Ishikawa (cell line): ENCODE data around the gene UBC.

Experiments
- CEBPB ChIP-seq: IDR thresholded peaks from 2 replicates; pipeline ENCODE4 v1.6.1; 2012
- CREB1 ChIP-seq: IDR thresholded peaks from 2 replicates; pipeline ENCODE4 v1.6.1; 2012; ENCODE audit warnings: low read depth
- EP300 ChIP-seq: IDR thresholded peaks from 2 replicates; pipeline ENCODE4 v1.6.1; 2012; ENCODE audit warnings: borderline replicate concordance
- NFIC ChIP-seq: IDR thresholded peaks from 2 replicates; pipeline ENCODE4 v1.6.1; 2012
- RAD21 ChIP-seq: IDR thresholded peaks from 2 replicates; pipeline ENCODE4 v1.6.1; 2012; ENCODE audit warnings: low read depth
- YY1 ChIP-seq: IDR thresholded peaks from 2 replicates; pipeline ENCODE4 v1.6.1; 2012; ENCODE audit warnings: low read depth

DNA sequence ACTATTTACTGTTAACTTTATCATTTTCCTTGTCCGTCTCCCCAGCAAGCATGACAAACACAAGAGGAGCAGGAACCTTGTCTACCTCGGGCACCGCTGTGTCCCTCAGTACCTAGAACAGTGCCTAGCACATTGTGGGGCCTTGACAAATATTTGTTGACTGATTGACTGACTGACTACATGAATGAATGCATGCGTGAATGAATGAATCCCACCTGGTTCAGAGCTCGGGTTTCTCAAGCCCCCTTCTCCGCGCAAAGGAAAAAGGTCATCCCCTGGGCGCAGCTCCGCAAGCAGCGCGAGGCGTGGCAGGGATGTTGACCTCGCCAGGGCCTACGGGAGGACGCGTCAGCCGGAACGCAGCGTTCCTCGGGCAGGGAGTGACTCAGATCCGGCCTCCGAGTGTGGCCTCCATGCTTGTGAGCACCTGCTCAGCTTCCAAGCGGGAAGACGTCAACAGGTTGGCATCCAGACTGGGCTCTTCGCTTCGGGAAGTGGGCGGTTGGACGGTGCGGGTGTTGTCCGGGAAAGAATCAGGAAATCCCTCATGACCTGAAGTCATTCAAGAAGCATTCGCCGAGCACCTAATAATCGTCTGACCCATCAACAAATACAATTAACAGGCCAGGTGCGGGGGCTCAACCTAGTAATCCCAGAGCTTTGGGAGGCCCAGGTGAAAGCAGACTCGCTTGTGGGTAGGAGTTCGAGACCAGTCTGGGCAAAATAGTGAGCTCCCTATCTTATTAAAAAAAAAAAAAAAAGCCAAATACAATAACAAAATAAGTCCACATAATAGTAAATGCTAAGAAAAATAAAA, 13.9 kb upstream of the UBC start:
- no peak for TF ChIP-seq NFIC
- TF ChIP-seq EP300, result no peak
- TF ChIP-seq RAD21, result no peak
- no peak for TF ChIP-seq CREB1
- TF ChIP-seq YY1, result no peak
- no peak for TF ChIP-seq CEBPB
